ENCODE data around the gene NCLN.
"Not testable (repeated sequence)": the region's sequence is repeated elsewhere in the genome, so short reads cannot be mapped to it uniquely, and the experiment has no call there.

Gene NCLN

GRCh38 chr19:3163230-3163886 is 22.4 kb upstream of the NCLN start:
- Histone ChIP-seq H3K9me3 (ENCODE audit: control insufficient read depth in 5 of 5, low read length in 5 of 5) (peaks cover 0 to 4% (median 0%) of the 10 kb centered on the region in 5 donors), H3K4me3 (ENCODE audit: low read depth in 1 of 5, low read length in 5 of 5) (no peak overlapping the region), H3K4me1 (ENCODE audit: control insufficient read depth in 5 of 5, insufficient read depth in 5 of 5, low read length in 5 of 5) (peaks cover 0 to 7% (median 0%) of the 10 kb centered on the region in 5 donors), H3K27ac (ENCODE audit: low read depth, low read length) (no peak overlapping the region), H3K36me3 (ENCODE audit: control insufficient read depth in 5 of 5, insufficient read depth in 5 of 5, low read length in 5 of 5) (peaks cover 0 to 15% (median 0%) of the 10 kb centered on the region in 5 donors), H3K9ac (ENCODE audit: low read length in 5 of 5) (no peak overlapping the region), H3K27me3 (ENCODE audit: control insufficient read depth in 5 of 5, insufficient read depth in 4 of 5, low read length in 5 of 5) (no peaks in the 10 kb centered on the region)

- H3K27me3 ChIP-seq (ENCODE audit: control insufficient read depth in 5 of 5, insufficient read depth in 4 of 5, low read length in 5 of 5) = no peaks in the 10 kb centered on the region
- no peak overlapping the region for H3K4me3 ChIP-seq (ENCODE audit: low read depth in 1 of 5, low read length in 5 of 5)
- no peak overlapping the region for H3K27ac ChIP-seq (ENCODE audit: low read depth, low read length)
- no peak overlapping the region for H3K9ac ChIP-seq (ENCODE audit: low read length in 5 of 5)
- H3K4me1 ChIP-seq (ENCODE audit: control insufficient read depth in 5 of 5, insufficient read depth in 5 of 5, low read length in 5 of 5) = peaks cover 0 to 7% (median 0%) of the 10 kb centered on the region in 5 donors
- peaks cover 0 to 4% (median 0%) of the 10 kb centered on the region in 5 donors for H3K9me3 ChIP-seq (ENCODE audit: control insufficient read depth in 5 of 5, low read length in 5 of 5)
- peaks cover 0 to 15% (median 0%) of the 10 kb centered on the region in 5 donors for H3K36me3 ChIP-seq (ENCODE audit: control insufficient read depth in 5 of 5, insufficient read depth in 5 of 5, low read length in 5 of 5)
Measured at GRCh38 chr19:3163943-3164342, 21.8 kb upstream of the NCLN start.

GRCh38 chr19:3167533-3168272 is 18.0 kb upstream of the NCLN start:
- H3K4me3 ChIP-seq (ENCODE audit: low read depth in 1 of 5, low read length in 5 of 5) = no peak overlapping the region
- H3K9me3 ChIP-seq (ENCODE audit: control insufficient read depth in 5 of 5, low read length in 5 of 5) = no peaks in the 10 kb centered on the region
- H3K36me3 ChIP-seq (ENCODE audit: control insufficient read depth in 5 of 5, insufficient read depth in 5 of 5, low read length in 5 of 5) = peaks cover 0 to 5% (median 0%) of the 10 kb centered on the region in 5 donors
- no peak overlapping the region for H3K27ac ChIP-seq (ENCODE audit: low read depth, low read length)
- H3K9ac ChIP-seq (ENCODE audit: low read length in 5 of 5) = no peak overlapping the region
- peaks cover 0 to 5% (median 0%) of the 10 kb centered on the region in 5 donors for H3K27me3 ChIP-seq (ENCODE audit: control insufficient read depth in 5 of 5, insufficient read depth in 4 of 5, low read length in 5 of 5)
- peaks cover 0 to 7% (median 0%) of the 10 kb centered on the region in 5 donors for H3K4me1 ChIP-seq (ENCODE audit: control insufficient read depth in 5 of 5, insufficient read depth in 5 of 5, low read length in 5 of 5)

- H3K27ac ChIP-seq (ENCODE audit: low read depth, low read length) = no peak overlapping the region
- no peak overlapping the region for H3K4me3 ChIP-seq (ENCODE audit: low read depth in 1 of 5, low read length in 5 of 5)
- H3K27me3 ChIP-seq (ENCODE audit: control insufficient read depth in 5 of 5, insufficient read depth in 4 of 5, low read length in 5 of 5) = peaks cover 0 to 5% (median 2%) of the 10 kb centered on the region in 5 donors
- H3K9ac ChIP-seq (ENCODE audit: low read length in 5 of 5) = no peak overlapping the region
- no peaks in the 10 kb centered on the region for H3K9me3 ChIP-seq (ENCODE audit: control insufficient read depth in 5 of 5, low read length in 5 of 5)
- H3K4me1 ChIP-seq (ENCODE audit: control insufficient read depth in 5 of 5, insufficient read depth in 5 of 5, low read length in 5 of 5) = peaks cover 0 to 14% (median under 1%) of the 10 kb centered on the region in 5 donors
- no peaks in the 10 kb centered on the region for H3K36me3 ChIP-seq (ENCODE audit: control insufficient read depth in 5 of 5, insufficient read depth in 5 of 5, low read length in 5 of 5)
Measured at GRCh38 chr19:3171894-3172672, 13.6 kb upstream of the NCLN start.

- not testable (repeated sequence) for H3K9ac ChIP-seq (ENCODE audit: low read length in 5 of 5); H3K36me3 ChIP-seq (ENCODE audit: control insufficient read depth in 5 of 5, insufficient read depth in 5 of 5, low read length in 5 of 5); H3K27ac ChIP-seq (ENCODE audit: low read depth, low read length); H3K4me3 ChIP-seq (ENCODE audit: low read depth in 1 of 5, low read length in 5 of 5); H3K27me3 ChIP-seq (ENCODE audit: control insufficient read depth in 5 of 5, insufficient read depth in 4 of 5, low read length in 5 of 5); H3K9me3 ChIP-seq (ENCODE audit: control insufficient read depth in 5 of 5, low read length in 5 of 5)
- H3K4me1 ChIP-seq (ENCODE audit: control insufficient read depth in 5 of 5, insufficient read depth in 5 of 5, low read length in 5 of 5) = peaks cover 0 to 19% (median 5%) of the 10 kb centered on the region in 5 donors
Measured at GRCh38 chr19:3172673-3173000, 13.1 kb upstream of the NCLN start.

- H3K27me3 ChIP-seq (ENCODE audit: control insufficient read depth in 5 of 5, insufficient read depth in 4 of 5, low read length in 5 of 5) = peaks cover 0 to 7% (median 3%) of the 10 kb centered on the region in 5 donors
- H3K4me1 ChIP-seq (ENCODE audit: control insufficient read depth in 5 of 5, insufficient read depth in 5 of 5, low read length in 5 of 5) = peaks cover 0 to 45% (median 24%) of the 10 kb centered on the region in 5 donors
- H3K9ac ChIP-seq (ENCODE audit: low read length in 5 of 5) = peak overlapping the region in 2 of 5 donors; percentile 12 to 51
- H3K36me3 ChIP-seq (ENCODE audit: control insufficient read depth in 5 of 5, insufficient read depth in 5 of 5, low read length in 5 of 5) = no peaks in the 10 kb centered on the region
- no peak overlapping the region for H3K4me3 ChIP-seq (ENCODE audit: low read depth in 1 of 5, low read length in 5 of 5)
- no peak overlapping the region for H3K27ac ChIP-seq (ENCODE audit: low read depth, low read length)
- H3K9me3 ChIP-seq (ENCODE audit: control insufficient read depth in 5 of 5, low read length in 5 of 5) = no peaks in the 10 kb centered on the region
Measured at GRCh38 chr19:3175781-3176714, 9.7 kb upstream of the NCLN start.

- no peak overlapping the region for H3K27ac ChIP-seq (ENCODE audit: low read depth, low read length)
- peak overlapping the region in 2 of 5 donors; percentile 12 to 51 for H3K9ac ChIP-seq (ENCODE audit: low read length in 5 of 5)
Measured at GRCh38 chr19:3176715-3177501, 8.8 kb upstream of the NCLN start.

GRCh38 chr19:3178377-3178972 is 7.3 kb upstream of the NCLN start, which contains the start of gene S1PR4:
S1PR4 (plus strand) TSS chr19:3178769; CDS start chr19:3178793, 24 bp downstream.
- Histone ChIP-seq H3K9me3 (ENCODE audit: control insufficient read depth in 5 of 5, low read length in 5 of 5) (no peaks in the 10 kb centered on the region), H3K4me1 (ENCODE audit: control insufficient read depth in 5 of 5, insufficient read depth in 5 of 5, low read length in 5 of 5) (peaks cover 0 to 45% (median 24%) of the 10 kb centered on the region in 5 donors), H3K27ac (ENCODE audit: low read depth, low read length) (no peak within 1 kb of the TSS), H3K36me3 (ENCODE audit: control insufficient read depth in 5 of 5, insufficient read depth in 5 of 5, low read length in 5 of 5) (no peaks in the 10 kb centered on the region), H3K4me3 (ENCODE audit: low read depth in 1 of 5, low read length in 5 of 5) (peak within 1 kb of the TSS in 3 of 5 donors; percentile 9 to 49 (median 45)), H3K9ac (ENCODE audit: low read length in 5 of 5) (peak within 1 kb of the TSS in 3 of 5 donors; percentile 35 to 58 (median 41)), H3K27me3 (ENCODE audit: control insufficient read depth in 5 of 5, insufficient read depth in 4 of 5, low read length in 5 of 5) (peaks cover 0 to 6% (median 2%) of the 10 kb centered on the region in 5 donors)

More at GRCh38 chr19:3176715-3177501, 8.8 kb upstream of the NCLN start:
- peaks cover 0 to 6% (median 3%) of the 10 kb centered on the region in 5 donors for H3K27me3 ChIP-seq (ENCODE audit: control insufficient read depth in 5 of 5, insufficient read depth in 4 of 5, low read length in 5 of 5)
- H3K4me3 ChIP-seq (ENCODE audit: low read depth in 1 of 5, low read length in 5 of 5) = no peak overlapping the region
- no peaks in the 10 kb centered on the region for H3K9me3 ChIP-seq (ENCODE audit: control insufficient read depth in 5 of 5, low read length in 5 of 5)
- no peaks in the 10 kb centered on the region for H3K36me3 ChIP-seq (ENCODE audit: control insufficient read depth in 5 of 5, insufficient read depth in 5 of 5, low read length in 5 of 5)
- H3K4me1 ChIP-seq (ENCODE audit: control insufficient read depth in 5 of 5, insufficient read depth in 5 of 5, low read length in 5 of 5) = peaks cover 0 to 45% (median 24%) of the 10 kb centered on the region in 5 donors

All from subcutaneous abdominal adipose tissue (tissue), 5 donors.